Spleen (tissue), 11 donors: ENCODE results near the gene SPAAR. TPM values are rescaled to one million over a fixed set of nuclear protein-coding genes. Genes with fewer than 3 reads are reported as not detected.
"Not testable (repeated sequence)": the region's sequence is repeated elsewhere in the genome, so short reads cannot be mapped to it uniquely, and the experiment has no call there.

Experiments used
- DNase-seq: peaks from one replicate; pipeline ENCODE4 v3.0.0-alpha.2; 2020
- H3K27ac ChIP-seq, 8 donors: fragments of 200-600 bp; sonication (generic) in 7 of 8; 1 replicate in 4 of 8; 2 replicates in 4 of 8; pipeline versions ENCODE4 v1.5.0 to v1.8.0; 2016 to 2021; ENCODE audit warnings: inconsistent platforms in 4 of 8, mild to moderate bottlenecking in 4 of 8, moderate library complexity in 1 of 8
- H3K27me3 ChIP-seq, 7 donors: fragments of 200-600 bp; sonication (generic) in 6 of 7; replicated peaks in 1 of 7; 1 replicate in 4 of 7; 2 replicates in 3 of 7; pipeline versions ENCODE4 v1.5.0 to v1.8.0; 2016 to 2021; ENCODE audit warnings: inconsistent platforms in 3 of 7, mild to moderate bottlenecking in 1 of 7
- H3K36me3 ChIP-seq, 6 donors: fragments of 200-600 bp; sonication (generic) in 5 of 6; 1 replicate in 4 of 6; 2 replicates in 2 of 6; pipeline versions ENCODE4 v1.5.0 to v1.8.0; 2016 to 2021; ENCODE audit warnings: inconsistent platforms in 2 of 6
- H3K4me1 ChIP-seq, 6 donors: fragments of 200-600 bp; sonication (generic) in 5 of 6; 1 replicate in 3 of 6; 2 replicates in 3 of 6; pipeline versions ENCODE4 v1.5.0 to v1.8.0; 2016 to 2021; ENCODE audit warnings: inconsistent platforms in 3 of 6
- H3K4me3 ChIP-seq, 8 donors: fragments of 200-600 bp; sonication (generic) in 7 of 8; 1 replicate in 4 of 8; 2 replicates in 4 of 8; pipeline versions ENCODE4 v1.5.0 to v1.8.0; 2016 to 2021; ENCODE audit warnings: inconsistent platforms in 4 of 8, mild to moderate bottlenecking in 4 of 8, moderate library complexity in 2 of 8
- H3K9me3 ChIP-seq, 8 donors: fragments of 200-600 bp; sonication (generic) in 7 of 8; 1 replicate in 4 of 8; 2 replicates in 4 of 8; pipeline versions ENCODE4 v1.5.0 to v1.8.0; 2016 to 2021; ENCODE audit warnings: inconsistent platforms in 4 of 8
- CTCF ChIP-seq, 11 experiments: fragments of 200-600 bp in 7 of 11; fragments of 450-650 bp in 4 of 11; sonication (generic) in 4 of 11; IDR thresholded peaks in 8 of 11; conservative IDR thresholded peaks in 3 of 11; 1 replicate in 7 of 11; 2 replicates in 4 of 11; pipeline versions ENCODE4 v1.4.0 to v1.8.0; 2016 to 2021; ENCODE audit warnings: antibody characterized with exemption in 11 of 11, inconsistent platforms in 4 of 11, mild to moderate bottlenecking in 1 of 11
- POLR2A ChIP-seq, 3 donors: fragments of 450-650 bp; IDR thresholded peaks; one replicate each; pipeline ENCODE4 v1.5.1; 2017; ENCODE audit warnings: antibody characterized with exemption in 3 of 3, mild to moderate bottlenecking in 1 of 3
- POLR2AphosphoS5 ChIP-seq, 3 donors: sonication (generic); formaldehyde crosslinking; IDR thresholded peaks; one replicate each; pipeline ENCODE4 v1.5.1; 2017; ENCODE audit warnings: antibody characterized with exemption in 3 of 3
- WGBS, 5 donors: extraction: QIAGEN DNeasy Blood & Tissue Kit in 3 of 5; methylation state at CpG; one replicate each; pipeline versions ENCODE4 v1.1.5 to v1.1.7; 2013 to 2018; 5-methylcytosine and 5-hydroxymethylcytosine counted together
- intact Hi-C: fragments of 100-400 bp; cut with DNase I; formaldehyde crosslinking; loops from one replicate; pipeline ENCODE4 v1.15.0; 2023; ENCODE audit warnings: low total_unique reads
- polyA plus RNA-seq, 3 donors: library from polyadenylated mRNA; stranded (reverse); fragments of 200-250 nt; gene quantifications; one replicate each; pipeline ENCODE4 v1.2.1, GENCODE V29; 2013
- total RNA-seq, 7 donors: library from RNA; depleted of rRNA in 3 of 7; stranded (reverse); fragments of >200 nt in 3 of 7; fragmentation: NEBNext Ultra II Directional in 4 of 7; extraction: Animal tissue kit (Norgen Biotek cat#: 25700) in 4 of 7; gene quantifications; one replicate each; pipeline versions ENCODE4 v1.1.0 to v1.2.1, GENCODE V29; 2016 to 2021
- donor health status: healthy with polysubstance abuse.
- donor health status: DM: no; HTN: no; CAD: no; lungs with moderate emphysema.
- donor health status: DM: no; HTN: no; CAD: no.
- donor health status: Bipolar disorder and iron deficiency.
- donor health status: healthy.
- donor health status: DM: no; HTN: no; CAD: no.
- donor health status: DM: yes; HTN: yes; CAD: no.

The SPAAR gene
- total and polyA plus RNA-seq, 10 donors, result 0.46 to 3.8 (median 1.5) TPM

GRCh38 chr9:35892051-35892450, 17.2 kb upstream of the SPAAR start:
- H3K4me1 ChIP-seq, result no peaks in the 10 kb centered on the region
- no peaks in the 10 kb centered on the region for H3K36me3 ChIP-seq
- DNase-seq, result no peak
- no peaks in the 10 kb centered on the region for H3K9me3 ChIP-seq
- H3K27ac ChIP-seq, result no peak overlapping the region
- H3K4me3 ChIP-seq, result no peak overlapping the region
- WGBS, 5 donors, result 88 to 100% (median 93%) methylated on average over 1 of the region's 1 CpG
- peaks cover 0 to 37% (median 0%) of the 10 kb centered on the region in 7 donors for H3K27me3 ChIP-seq
- intact Hi-C loops, result loop anchor here (10.0 kb wide), 1 partner anchor 47 kb away; no protein-coding TSS in a partner anchor
- TF ChIP-seq POLR2AphosphoS5 (IDR thresholded peaks at IDR 0.05) (no peak), CTCF (IDR thresholded peaks at IDR 0.05 in 8 of 11, conservative IDR thresholded peaks at IDR 0.05 in 3 of 11) (no peak), POLR2A (IDR thresholded peaks at IDR 0.05) (no peak)

- H3K4me1 ChIP-seq, result no peaks in the 10 kb centered on the region
- H3K27ac ChIP-seq, result no peak overlapping the region
- no peak for DNase-seq
- intact Hi-C loops, result loop anchor here (10.0 kb wide), 1 partner anchor 52 kb away; no protein-coding TSS in a partner anchor
- H3K4me3 ChIP-seq, result no peak overlapping the region
- TF ChIP-seq POLR2A (IDR thresholded peaks at IDR 0.05) (no peak), CTCF (IDR thresholded peaks at IDR 0.05 in 8 of 11, conservative IDR thresholded peaks at IDR 0.05 in 3 of 11) (no peak)
- no peaks in the 10 kb centered on the region for H3K9me3 ChIP-seq
- H3K36me3 ChIP-seq, result no peaks in the 10 kb centered on the region
- WGBS, 5 donors, result 93 to 97% (median 95%) methylated on average over 2 of the region's 2 CpGs
- peaks cover 0 to 46% (median 0%) of the 10 kb centered on the region in 7 donors for H3K27me3 ChIP-seq
These were observed 12.7 kb upstream of the SPAAR start for GRCh38 chr9:35896570-35896969.

GRCh38 chr9:35897376-35898099, 11.8 kb upstream of the SPAAR start:
- H3K27me3 ChIP-seq, result peaks cover 0 to 42% (median 0%) of the 10 kb centered on the region in 7 donors
- H3K27ac ChIP-seq, H3K9me3 ChIP-seq, DNase-seq, H3K4me3 ChIP-seq, H3K36me3 ChIP-seq, H3K4me1 ChIP-seq: not testable (repeated sequence)
- intact Hi-C loops, result loop anchor here (10.0 kb wide), 1 partner anchor 53 kb away; no protein-coding TSS in a partner anchor
- 83 to 91% (median 89%) methylated on average over 7 of the region's 7 CpGs for WGBS, 5 donors

- no peak for DNase-seq
- no peak for TF ChIP-seq POLR2A (IDR thresholded peaks at IDR 0.05)
- no peak for TF ChIP-seq CTCF (IDR thresholded peaks at IDR 0.05 in 8 of 11, conservative IDR thresholded peaks at IDR 0.05 in 3 of 11)
- TF ChIP-seq POLR2AphosphoS5 (IDR thresholded peaks at IDR 0.05), result no peak
- Histone ChIP-seq H3K27ac (no peak overlapping the region), H3K36me3 (no peaks in the 10 kb centered on the region), H3K4me1 (peaks cover 3 to 7% (median 5%) of the 10 kb centered on the region in 6 donors), H3K4me3 (no peak overlapping the region), H3K9me3 (no peaks in the 10 kb centered on the region), H3K27me3 (peaks cover 0 to 40% (median 0%) of the 10 kb centered on the region in 7 donors)
- intact Hi-C loops, result loop anchor here (10.0 kb wide), 1 partner anchor 54 kb away; no protein-coding TSS in a partner anchor
These were observed 11.0 kb upstream of the SPAAR start for GRCh38 chr9:35898337-35898736.
